Left forelimb (tissue), 1 donor: Measurements from ENCODE around the gene ENTPD7.

Experiments used
- DNase-seq: peaks from one replicate; pipeline ENCODE4 v3.0.0-alpha.2; 2018; ENCODE audit warnings: low spot score

ENTPD7 gene

GRCh38 chr10:99748823-99749451, 89.6 kb downstream of the ENTPD7 start:
- DNase-seq = no peak

DNA sequence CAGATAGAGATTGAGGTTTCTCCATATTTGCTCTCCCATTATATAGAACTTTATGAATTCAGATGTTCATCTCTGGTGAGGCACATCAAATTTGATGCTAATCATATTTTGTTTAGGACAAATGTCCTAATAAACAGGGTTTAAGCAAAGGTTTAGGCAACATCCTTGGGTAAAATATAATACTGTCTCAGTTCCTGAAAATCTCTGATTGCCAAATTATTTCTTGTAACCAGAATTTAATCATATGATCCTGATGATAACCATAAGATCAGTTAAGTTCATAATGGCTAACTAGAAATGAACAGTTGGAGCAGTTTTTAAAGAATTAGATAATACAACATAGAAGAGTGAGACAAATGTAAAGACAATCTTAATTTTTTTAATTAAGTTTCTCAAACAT, 91.3 kb downstream of the ENTPD7 start:
- no peak for DNase-seq

DNA sequence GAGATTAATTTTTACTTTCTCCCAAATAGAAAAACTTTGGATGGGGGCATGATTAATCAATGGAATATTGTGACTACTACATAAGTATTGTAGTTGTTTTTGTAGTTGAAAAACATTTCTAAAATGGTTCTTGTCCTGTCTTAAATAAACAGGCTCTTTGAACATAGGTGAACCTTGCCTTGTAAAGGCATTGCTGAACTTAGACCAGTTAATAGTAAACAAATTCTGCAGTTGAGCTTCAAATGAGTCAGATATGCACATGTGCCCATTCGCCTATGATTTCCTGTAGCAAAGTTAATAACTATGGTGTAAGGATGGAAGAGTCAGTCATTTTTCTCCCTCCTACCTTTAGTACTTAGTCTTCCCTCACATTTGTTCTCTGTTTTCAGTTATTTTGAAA, 95.4 kb downstream of the ENTPD7 start:
- DNase-seq = no peak
